Esophagus muscularis mucosa (tissue), 3 donors: ENCODE measurements around the gene ZNF524.

ENCODE experiments used
- EP300 ChIP-seq: sonication (generic); formaldehyde crosslinking; IDR thresholded peaks from one replicate; pipeline ENCODE4 v1.6.1; 2017; ENCODE audit warnings: antibody characterized with exemption
- TF ChIP-seq, protein P1 (sequence below), 3 experiments: fragments of 200-600 bp in 2 of 3; fragments of 450-650 bp in 1 of 3; sonication (generic) in 2 of 3; IDR thresholded peaks; one replicate each; pipeline ENCODE4 v1.5.1; 2017 to 2019; ENCODE audit warnings: antibody characterized with exemption in 3 of 3, mild to moderate bottlenecking in 2 of 3, moderate library complexity in 1 of 3

DNA sequence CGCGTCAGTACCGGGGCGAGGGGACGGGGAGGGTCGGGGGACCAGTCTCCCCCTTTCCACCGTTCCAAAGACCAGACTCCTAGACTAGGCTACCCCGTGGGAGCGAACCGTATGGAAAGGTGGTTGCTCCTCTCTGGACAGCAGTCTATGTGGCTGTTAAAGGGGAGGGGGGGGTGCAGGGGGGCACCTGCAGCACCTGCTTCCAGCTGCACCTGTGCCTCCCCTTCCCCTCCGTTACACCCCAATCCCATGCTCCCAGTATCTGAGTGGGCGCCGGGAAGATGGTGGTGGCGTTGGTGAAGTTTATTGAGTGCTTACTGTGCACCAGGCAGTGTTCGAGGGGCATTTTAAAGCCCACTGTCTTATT lies 557 bp downstream of the ZNF524 start:
- TF ChIP-seq EP300: no peak
- TF ChIP-seq, protein P1, sequence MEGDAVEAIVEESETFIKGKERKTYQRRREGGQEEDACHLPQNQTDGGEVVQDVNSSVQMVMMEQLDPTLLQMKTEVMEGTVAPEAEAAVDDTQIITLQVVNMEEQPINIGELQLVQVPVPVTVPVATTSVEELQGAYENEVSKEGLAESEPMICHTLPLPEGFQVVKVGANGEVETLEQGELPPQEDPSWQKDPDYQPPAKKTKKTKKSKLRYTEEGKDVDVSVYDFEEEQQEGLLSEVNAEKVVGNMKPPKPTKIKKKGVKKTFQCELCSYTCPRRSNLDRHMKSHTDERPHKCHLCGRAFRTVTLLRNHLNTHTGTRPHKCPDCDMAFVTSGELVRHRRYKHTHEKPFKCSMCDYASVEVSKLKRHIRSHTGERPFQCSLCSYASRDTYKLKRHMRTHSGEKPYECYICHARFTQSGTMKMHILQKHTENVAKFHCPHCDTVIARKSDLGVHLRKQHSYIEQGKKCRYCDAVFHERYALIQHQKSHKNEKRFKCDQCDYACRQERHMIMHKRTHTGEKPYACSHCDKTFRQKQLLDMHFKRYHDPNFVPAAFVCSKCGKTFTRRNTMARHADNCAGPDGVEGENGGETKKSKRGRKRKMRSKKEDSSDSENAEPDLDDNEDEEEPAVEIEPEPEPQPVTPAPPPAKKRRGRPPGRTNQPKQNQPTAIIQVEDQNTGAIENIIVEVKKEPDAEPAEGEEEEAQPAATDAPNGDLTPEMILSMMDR (IDR thresholded peaks at IDR 0.05): no peak
